Inflammatory macrophage treated with lipopolysaccharide for 1 hour (primary cell): ENCODE data around the gene PRKAG2.
"Not testable (repeated sequence)": the region's sequence is repeated elsewhere in the genome, so short reads cannot be mapped to it uniquely, and the experiment has no call there.

ENCODE experiments used
- DNase-seq, 2 donors: peaks; one replicate each; pipeline ENCODE4 v3.0.0-alpha.2; 2020 to 2022

PRKAG2 gene

DNA sequence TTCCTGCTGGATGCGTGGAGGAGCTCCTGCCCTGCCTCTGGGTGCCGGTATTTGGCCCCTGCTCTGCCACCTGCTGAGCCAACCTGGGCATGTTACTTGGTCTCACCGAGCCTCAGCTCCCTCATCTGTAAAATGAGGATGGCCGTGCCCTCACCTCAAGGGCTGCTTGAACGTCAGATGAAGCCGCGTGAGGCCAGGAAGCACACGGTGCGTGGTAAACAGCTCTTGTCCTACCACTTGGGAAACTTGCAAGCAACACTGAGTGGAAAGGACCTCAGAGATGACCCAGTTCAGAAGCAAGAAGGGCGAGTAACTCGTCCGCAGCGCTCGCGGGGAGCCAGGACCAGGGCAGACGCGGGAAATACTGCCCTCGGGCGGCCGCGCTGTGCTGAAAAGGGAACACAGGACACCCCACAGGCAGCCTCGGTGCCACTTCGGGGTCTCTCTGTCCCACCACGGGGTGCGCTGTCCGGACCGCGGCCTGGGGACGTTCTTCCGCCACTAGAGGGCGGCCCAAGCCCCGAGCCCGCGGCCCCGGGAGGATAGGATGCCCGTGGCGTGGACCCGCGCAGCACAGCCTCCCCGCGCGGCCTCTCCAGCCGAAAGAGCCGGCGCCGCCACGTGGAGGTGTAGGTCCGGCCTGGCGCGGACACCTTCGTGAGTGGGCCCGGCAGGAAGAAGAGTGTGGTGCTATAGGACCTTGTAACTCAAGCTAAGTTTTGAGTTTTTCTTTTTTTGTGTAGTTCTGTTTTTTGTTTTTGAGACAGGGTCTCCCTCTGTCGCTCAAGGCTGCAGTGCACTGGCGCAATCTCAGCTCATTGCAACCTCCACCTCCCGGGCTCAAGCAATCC, 94.1 kb downstream of the PRKAG2 start:
- DNase-seq: peak; percentile 75 to 86

GRCh38 chr7:151782256-151782597, 94.7 kb downstream of the PRKAG2 start:
- not testable (repeated sequence) for DNase-seq

DNA sequence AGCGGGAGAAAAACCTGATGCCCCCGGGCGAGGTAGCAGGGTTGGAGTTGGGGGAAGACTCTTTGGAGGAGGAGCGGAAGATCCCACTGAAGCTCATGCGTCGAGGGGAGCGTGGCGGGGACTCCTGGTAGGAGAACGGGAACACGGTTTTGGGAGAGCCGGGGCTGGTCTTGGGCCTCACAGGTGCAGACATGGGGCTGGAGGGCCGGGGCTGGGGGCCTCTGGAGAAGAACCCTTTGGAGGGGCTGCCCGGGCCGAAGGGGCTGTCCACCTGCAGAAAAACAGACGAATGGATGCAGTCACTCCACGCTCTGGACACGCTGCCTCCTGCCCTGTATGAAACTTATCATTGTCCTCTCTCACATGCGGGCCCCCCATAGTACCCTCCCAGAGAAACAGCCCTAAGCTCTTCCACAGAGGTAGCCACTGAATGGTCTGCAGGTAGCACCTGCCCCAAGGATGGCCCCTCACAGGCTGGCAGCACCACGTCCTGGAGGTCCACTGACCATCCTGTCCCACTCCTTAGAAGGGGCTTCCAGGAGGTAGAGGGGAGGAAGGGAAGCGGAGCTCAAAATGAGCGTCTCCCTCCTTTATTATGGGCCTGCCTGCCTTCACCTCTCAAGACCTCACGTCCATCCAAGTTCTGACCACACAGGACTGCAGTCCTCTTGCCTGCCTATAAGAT, 95.6 kb downstream of the PRKAG2 start:
- no peak for DNase-seq

GRCh38 chr7:151780631-151781030, 96.3 kb downstream of the PRKAG2 start:
- no peak for DNase-seq

DNA sequence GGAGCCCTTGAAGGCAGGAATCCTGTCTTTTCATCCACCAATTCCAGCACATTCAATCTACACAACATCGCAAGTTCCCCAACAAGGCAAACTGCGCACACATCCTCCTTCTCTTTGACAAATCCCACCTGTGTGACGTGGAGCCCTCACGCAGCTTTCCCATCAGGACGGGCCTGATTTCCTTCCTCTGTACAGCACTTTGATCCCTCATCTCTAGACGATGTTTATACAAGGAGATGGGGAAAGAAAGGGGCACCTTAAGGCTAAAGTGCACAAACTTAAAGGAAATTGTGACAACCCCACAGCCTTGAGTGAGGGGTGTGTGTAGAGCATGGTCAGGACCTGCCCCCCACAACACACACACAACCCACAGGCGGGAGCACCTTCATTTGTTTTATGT, 97.2 kb downstream of the PRKAG2 start:
- DNase-seq: no peak

GRCh38 chr7:151779255-151779654, 97.7 kb downstream of the PRKAG2 start:
- DNase-seq: no peak

DNA sequence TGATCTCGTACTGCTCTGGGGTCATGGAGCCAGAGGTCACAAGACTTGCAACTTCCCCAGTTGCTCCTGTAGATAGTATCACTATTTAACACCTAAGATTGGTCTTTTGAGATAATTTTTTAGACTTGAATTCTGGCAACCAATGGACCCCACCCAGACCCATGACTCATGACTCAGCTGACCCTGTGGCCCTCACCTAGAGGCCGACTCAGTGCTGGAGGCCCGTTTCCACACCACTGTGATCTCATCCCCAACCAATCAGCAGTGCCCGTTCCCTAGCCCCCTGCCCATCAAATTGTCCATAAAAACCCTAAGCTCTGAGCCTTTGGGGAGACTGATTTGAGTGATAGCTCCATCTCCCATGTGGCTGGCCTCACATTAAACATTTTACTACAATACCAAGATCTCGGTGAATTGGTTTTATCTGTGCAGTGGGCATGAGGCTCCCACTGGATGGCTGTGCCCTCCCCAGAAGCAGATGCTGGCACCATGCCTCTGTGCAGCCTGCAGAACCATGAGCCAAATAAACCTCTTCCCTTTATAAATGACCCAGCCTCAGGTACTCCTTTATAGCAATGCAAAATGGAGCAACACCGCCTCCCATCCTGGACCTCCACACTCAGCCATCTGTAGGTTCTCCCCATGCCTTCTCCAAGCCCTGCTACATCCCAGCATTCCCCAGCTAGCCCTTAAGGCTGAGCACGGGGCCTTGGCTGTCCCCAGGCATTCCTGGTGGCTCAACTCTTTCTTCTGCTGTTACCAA, 98.8 kb downstream of the PRKAG2 start:
- no peak for DNase-seq

DNA sequence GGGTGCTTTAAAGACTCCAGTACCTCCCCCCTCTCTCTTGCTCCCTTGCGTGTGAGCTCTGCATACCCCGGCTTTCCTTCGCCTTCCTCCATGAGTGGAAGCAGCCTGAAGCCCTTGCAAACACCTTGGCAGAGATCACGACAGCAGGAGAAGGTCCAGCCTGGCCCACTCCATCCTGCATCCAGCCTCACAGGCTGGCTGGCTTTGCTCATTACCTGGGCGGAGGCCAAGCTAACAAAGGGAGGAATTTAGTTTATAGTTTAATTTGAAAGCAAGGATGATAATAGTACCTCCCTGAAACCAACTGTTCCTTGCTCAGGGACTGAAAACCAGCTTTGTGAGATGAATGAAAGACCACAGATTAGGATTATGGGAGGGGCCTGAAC, 99.4 kb downstream of the PRKAG2 start:
- DNase-seq: no peak

DNA sequence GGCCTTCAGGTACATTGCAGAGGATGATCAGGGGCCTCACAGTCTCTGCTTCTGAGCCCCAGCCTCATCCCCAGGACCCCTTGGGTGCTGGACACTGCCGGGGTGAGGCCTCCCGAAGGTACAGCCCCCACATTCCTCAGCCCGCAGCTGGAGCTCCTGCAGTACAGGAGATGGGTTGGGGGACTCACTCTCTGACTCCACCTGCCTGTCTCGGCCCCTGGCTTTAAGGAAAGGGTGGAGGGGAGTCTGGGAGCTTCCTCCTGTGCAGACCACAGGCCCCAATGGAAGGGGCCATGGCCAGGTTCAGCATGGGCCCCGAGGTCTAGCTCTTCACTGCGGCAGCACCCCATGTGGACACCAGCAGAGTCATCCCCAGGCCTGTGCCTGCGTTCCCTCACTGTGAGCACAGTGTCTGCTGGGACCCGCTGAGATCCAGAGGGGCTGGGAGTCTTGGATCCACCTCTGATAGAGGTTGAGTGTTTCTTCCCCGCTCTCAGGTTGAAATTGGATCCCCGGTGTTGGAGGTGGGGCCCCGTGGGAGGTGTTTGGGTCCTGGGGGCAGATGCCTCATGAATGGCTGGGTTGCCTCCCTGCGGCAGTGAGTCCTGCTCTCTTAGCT, 99.9 kb downstream of the PRKAG2 start:
- no peak for DNase-seq

GRCh38 chr7:151776446-151776845, 100.5 kb downstream of the PRKAG2 start:
- no peak for DNase-seq

GRCh38 chr7:151775547-151776443, 101.1 kb downstream of the PRKAG2 start:
- no peak for DNase-seq

- DNase-seq: no peak
Observed at GRCh38 chr7:151774951-151775350, 102.0 kb downstream of the PRKAG2 start.

GRCh38 chr7:151773797-151774196, 103.1 kb downstream of the PRKAG2 start:
- no peak for DNase-seq

DNA sequence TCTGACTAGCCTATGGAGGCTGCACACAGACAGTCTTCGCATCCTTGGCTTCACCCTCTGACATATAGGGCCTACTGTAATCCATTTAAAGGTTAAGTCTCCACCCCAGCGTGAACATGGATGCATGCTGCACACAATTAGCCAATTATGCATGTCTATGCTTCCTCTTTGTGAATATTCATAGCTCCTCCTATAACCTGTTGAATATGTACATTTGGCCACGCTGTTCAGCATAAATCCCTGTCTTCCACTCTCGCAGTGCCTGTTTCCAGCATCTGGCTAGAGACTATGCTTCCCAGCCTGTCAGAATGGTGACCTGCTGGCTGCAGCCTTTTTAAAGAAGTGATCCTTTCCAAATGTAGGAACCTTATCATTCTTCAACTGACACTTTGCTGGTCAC, 106.7 kb downstream of the PRKAG2 start:
- DNase-seq: no peak

DNA sequence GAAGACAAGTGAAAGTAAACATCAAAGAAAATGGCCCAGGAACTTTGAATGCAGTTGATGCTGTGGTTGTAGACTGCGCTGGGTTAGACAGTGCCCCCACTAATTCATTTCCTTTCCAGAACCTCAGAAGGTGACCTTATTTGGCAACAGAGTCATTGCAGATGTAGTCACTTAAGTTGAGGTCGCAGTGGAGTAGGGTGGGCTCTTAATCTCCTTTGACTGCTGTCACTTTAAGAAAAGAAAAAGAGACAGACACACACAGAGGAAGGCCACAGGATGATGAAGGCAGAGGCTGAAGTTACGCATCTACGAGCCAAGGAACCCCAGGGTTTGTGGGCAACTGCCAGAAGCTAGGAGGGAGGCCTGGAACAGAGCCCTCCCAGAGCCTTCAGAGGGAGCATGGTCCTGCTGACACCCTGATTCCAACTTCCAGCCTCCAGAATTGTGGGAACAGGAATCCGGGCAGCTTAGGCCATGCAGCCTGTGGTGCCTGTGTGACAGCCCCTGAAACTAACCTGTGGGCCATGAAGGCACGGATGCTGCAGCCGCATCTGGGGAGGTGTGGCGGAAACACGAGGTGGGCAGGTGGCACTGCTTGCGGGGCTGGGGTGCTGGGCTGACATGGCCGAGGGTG, 107.6 kb downstream of the PRKAG2 start:
- no peak for DNase-seq

DNA sequence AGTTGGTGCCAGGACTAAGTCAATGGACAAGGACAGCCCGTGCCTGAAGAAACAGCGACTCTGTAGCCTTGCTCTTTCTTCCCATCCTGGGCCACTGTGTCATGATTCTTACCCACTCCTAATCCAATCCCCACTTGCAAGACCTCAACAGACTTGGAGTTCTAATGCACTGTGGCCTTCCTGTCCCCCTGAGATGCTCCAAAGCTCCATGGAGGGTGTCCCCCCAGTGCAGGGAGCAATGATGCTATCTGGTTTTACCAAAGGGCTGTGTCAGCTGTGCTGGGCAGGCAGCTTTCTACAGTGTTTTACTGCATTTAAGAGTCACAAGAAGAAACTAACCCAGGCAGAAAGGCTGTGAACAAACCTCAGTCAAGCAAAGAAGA, 108.1 kb downstream of the PRKAG2 start:
- no peak for DNase-seq

- no peak for DNase-seq
Observed at GRCh38 chr7:151767557-151767956, 109.4 kb downstream of the PRKAG2 start.

GRCh38 chr7:151764056-151764920, 112.6 kb downstream of the PRKAG2 start:
- DNase-seq: no peak

- DNase-seq: no peak
Observed at GRCh38 chr7:151763420-151763984, 113.4 kb downstream of the PRKAG2 start.

- DNase-seq: no peak
Observed at GRCh38 chr7:151762583-151763245, 114.2 kb downstream of the PRKAG2 start.
